Measurements from ENCODE around the gene ARRDC4.

GRCh38 chr15:97955529-97955928 is 5.0 kb upstream of the ARRDC4 start:
- TF ChIP-seq HOXA7 (CRISPR knock-in tag; IDR thresholded peaks at IDR 0.05; ENCODE audit: borderline replicate concordance) (no peak), PATZ1 (tag by site-specific recombination; IDR thresholded peaks at IDR 0.05) (no peak), CTCF (tag by site-specific recombination; IDR thresholded peaks at IDR 0.05) (no peak), ZNF645 (tag by site-specific recombination; IDR thresholded peaks at IDR 0.05) (no peak), MEIS1 (CRISPR knock-in tag; IDR thresholded peaks at IDR 0.05; ENCODE audit: borderline replicate concordance) (no peak), ZIC2 (tag by site-specific recombination; IDR thresholded peaks at IDR 0.05) (no peak), ZNF629 (tag by site-specific recombination; IDR thresholded peaks at IDR 0.05) (no peak), PRDM10 (tag by site-specific recombination; IDR thresholded peaks at IDR 0.05) (no peak; the same call in 1 of the 2 replicates), TCF7L2 (IDR thresholded peaks at IDR 0.05; ENCODE audit: borderline replicate concordance, low read depth, low read length) (no peak), ZNF76 (tag by site-specific recombination; IDR thresholded peaks at IDR 0.05; ENCODE audit: borderline replicate concordance, low read depth) (no peak), YY1 (tag by site-specific recombination; IDR thresholded peaks at IDR 0.05) (no peak), ZNF670 (tag by site-specific recombination; IDR thresholded peaks at IDR 0.05; ENCODE audit: low read depth) (no peak)
